Choroid plexus epithelial cell (primary cell): Measurements from ENCODE around the gene LETM1.

Source experiments
- DNase-seq: peaks from one replicate; pipeline ENCODE4 v3.0.0-alpha.2; 2010; ENCODE audit warnings: low read depth
- H3K4me3 ChIP-seq: 2 replicates; pipeline ENCODE4 v1.5.1; 2011; ENCODE audit warnings: low read depth, mild to moderate bottlenecking, control low read depth, low read length, moderate library complexity
- CTCF ChIP-seq: conservative IDR thresholded peaks from 2 replicates; pipeline ENCODE4 v1.5.1; 2011; ENCODE audit warnings: low read depth, mild to moderate bottlenecking, control low read depth, inconsistent platforms, low read length, moderate library complexity

LETM1 gene

GRCh38 chr4:1803523-1804423 is 52.2 kb downstream of the LETM1 start:
- no peak for DNase-seq

GRCh38 chr4:1802720-1803522 is 53.0 kb downstream of the LETM1 start:
- H3K4me3 ChIP-seq = no peak overlapping the region
- TF ChIP-seq CTCF = no peak
- DNase-seq = no peak

More at GRCh38 chr4:1803523-1804423, 52.2 kb downstream of the LETM1 start:
- no peak for TF ChIP-seq CTCF
- no peak overlapping the region for H3K4me3 ChIP-seq

DNA sequence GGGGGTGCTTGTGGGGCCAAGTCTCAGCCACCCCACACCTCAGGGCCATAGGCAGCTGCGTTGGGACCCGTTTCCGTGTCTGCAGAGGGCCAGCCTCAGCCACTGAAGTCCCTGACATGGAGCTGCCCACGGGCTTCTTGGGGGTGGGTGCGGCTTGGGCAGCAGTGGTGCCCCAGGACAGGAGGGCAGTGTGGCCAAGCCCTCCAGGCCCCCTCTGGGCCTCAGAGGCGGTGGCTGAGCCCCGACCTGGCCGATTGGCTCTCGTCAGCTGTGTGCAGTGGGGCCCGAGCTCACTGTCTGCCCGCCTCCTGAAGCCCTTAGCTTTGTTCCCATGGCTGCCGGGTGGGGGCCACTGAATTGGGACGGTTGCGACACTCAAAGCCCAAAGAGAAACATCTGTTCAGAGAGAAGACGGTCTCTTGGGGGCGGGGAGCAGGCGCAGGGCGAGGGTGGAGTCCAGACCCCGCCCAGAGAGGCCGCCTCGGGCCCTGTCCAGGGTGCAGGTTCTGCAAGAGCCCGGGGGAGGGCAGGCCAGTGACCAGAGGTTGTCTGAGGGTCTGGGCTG is 53.7 kb downstream of the LETM1 start:
- DNase-seq = no peak
- no peak overlapping the region for H3K4me3 ChIP-seq
- no peak for TF ChIP-seq CTCF

GRCh38 chr4:1801286-1801958 is 54.5 kb downstream of the LETM1 start:
- no peak overlapping the region for H3K4me3 ChIP-seq
- no peak for TF ChIP-seq CTCF
- DNase-seq = no peak

DNA sequence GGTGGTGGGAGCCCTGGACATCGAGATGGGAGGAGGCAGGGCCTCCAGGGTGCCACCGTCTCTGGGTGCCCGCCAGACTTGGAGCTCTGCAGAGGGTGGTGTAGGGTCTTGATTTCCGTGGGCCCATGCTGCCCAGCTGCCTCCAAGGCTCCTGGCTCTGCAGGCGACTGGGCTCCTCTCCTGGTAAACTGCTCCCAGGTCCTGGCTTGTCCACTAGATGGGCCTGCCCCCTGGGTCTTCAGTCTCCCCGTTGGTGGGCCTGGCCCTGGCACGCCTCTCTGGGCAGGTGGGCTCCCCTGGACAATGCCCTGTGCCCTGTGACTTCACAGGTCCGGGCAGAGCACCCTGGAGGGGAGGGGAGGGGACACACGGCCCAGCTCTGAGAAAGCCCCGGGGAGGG is 55.2 kb downstream of the LETM1 start:
- no peak for DNase-seq
- TF ChIP-seq CTCF = no peak
- no peak overlapping the region for H3K4me3 ChIP-seq
